Endodermal cell (in vitro differentiated cells): ENCODE data around the gene PFN3. TPM values are rescaled to one million over a fixed set of nuclear protein-coding genes. Genes with fewer than 3 reads are reported as not detected.
A peak's percentile ranks its signal among the peaks of the same experiment; 100 is the strongest.

Experiments used
- DNase-seq: peaks from one replicate; pipeline ENCODE4 v3.0.0-alpha.2; 2017
- H3K27ac ChIP-seq: 2 replicates; pipeline ENCODE4 v1.5.1; 2013; ENCODE audit warnings: mild to moderate bottlenecking, low read depth, low read length, moderate library complexity
- H3K27me3 ChIP-seq: 2 replicates; pipeline ENCODE4 v1.6.1; 2013; ENCODE audit warnings: mild to moderate bottlenecking, low read length, moderate library complexity; ENCODE audit not compliant: insufficient read depth, control insufficient read depth, poor library complexity, severe bottlenecking
- H3K36me3 ChIP-seq: 2 replicates; pipeline ENCODE4 v1.7.0; 2013; ENCODE audit warnings: mild to moderate bottlenecking, low read length, moderate library complexity; ENCODE audit not compliant: control insufficient read depth, insufficient read depth
- H3K4me1 ChIP-seq: one replicate; pipeline ENCODE4 v1.7.0; 2013; ENCODE audit warnings: low read length; ENCODE audit not compliant: control insufficient read depth, insufficient read depth
- H3K4me3 ChIP-seq: 2 replicates; pipeline ENCODE4 v1.5.1; 2013; ENCODE audit warnings: mild to moderate bottlenecking, low read length, moderate library complexity
- H3K9ac ChIP-seq: 2 replicates; pipeline ENCODE4 v1.6.1; 2013; ENCODE audit warnings: mild to moderate bottlenecking, low read length, moderate library complexity; ENCODE audit not compliant: poor library complexity, severe bottlenecking; ENCODE audit errors: extremely low read depth
- H3K9me3 ChIP-seq: 2 replicates; pipeline ENCODE4 v1.6.1; 2013; ENCODE audit warnings: mild to moderate bottlenecking, low read length, moderate library complexity; ENCODE audit not compliant: control insufficient read depth
- H3K27ac Mint-ChIP-seq: 2 replicates; pipeline ENCODE4 v1.8.0; 2020; ENCODE audit warnings: mixed read lengths
- H3K27me3 Mint-ChIP-seq: 2 replicates; pipeline ENCODE4 v1.8.0; 2021; ENCODE audit warnings: mild to moderate bottlenecking, mixed read lengths; ENCODE audit not compliant: insufficient read depth
- H3K36me3 Mint-ChIP-seq: 2 replicates; pipeline ENCODE4 v1.8.0; 2020; ENCODE audit warnings: low read depth, mixed read lengths
- H3K4me1 Mint-ChIP-seq: 2 replicates; pipeline ENCODE4 v1.8.0; 2020; ENCODE audit warnings: mixed read lengths
- H3K4me3 Mint-ChIP-seq: 2 replicates; pipeline ENCODE4 v1.8.0; 2020; ENCODE audit warnings: mild to moderate bottlenecking, moderate library complexity, mixed read lengths
- H3K9me3 Mint-ChIP-seq: 2 replicates; pipeline ENCODE4 v1.8.0; 2020; ENCODE audit warnings: mild to moderate bottlenecking, mixed read lengths
- WGBS, 2 experiments: methylation state at CpG; one replicate each; pipeline versions ENCODE4 v1.1.5 to v1.1.7; 2013; ENCODE audit warnings: missing lambda C conversion rate in 2 of 2, mixed read lengths in 1 of 2; ENCODE audit not compliant: insufficient coverage in 1 of 2, insufficient read length in 1 of 2; 5-methylcytosine and 5-hydroxymethylcytosine counted together
- total RNA-seq, 2 donors: library from RNA; stranded (reverse); fragmentation: NEBNext Ultra II Directional in 1 of 2; extraction: Animal tissue kit (Norgen Biotek cat#: 25700) in 1 of 2; gene quantifications; 2 replicates in 1 of 2; 3 replicates in 1 of 2; pipeline ENCODE4 v1.2.1, GENCODE V29; 2021
- TF ChIP-seq, protein P1 (sequence below): fragments of 200-600 bp; sonication (generic); conservative IDR thresholded peaks from 2 replicates; pipeline ENCODE4 v1.5.0; 2021; ENCODE audit warnings: antibody characterized with exemption, mild to moderate bottlenecking

Gene PFN3
- total RNA-seq, 2 donors from 2014 or later = not detected

DNA sequence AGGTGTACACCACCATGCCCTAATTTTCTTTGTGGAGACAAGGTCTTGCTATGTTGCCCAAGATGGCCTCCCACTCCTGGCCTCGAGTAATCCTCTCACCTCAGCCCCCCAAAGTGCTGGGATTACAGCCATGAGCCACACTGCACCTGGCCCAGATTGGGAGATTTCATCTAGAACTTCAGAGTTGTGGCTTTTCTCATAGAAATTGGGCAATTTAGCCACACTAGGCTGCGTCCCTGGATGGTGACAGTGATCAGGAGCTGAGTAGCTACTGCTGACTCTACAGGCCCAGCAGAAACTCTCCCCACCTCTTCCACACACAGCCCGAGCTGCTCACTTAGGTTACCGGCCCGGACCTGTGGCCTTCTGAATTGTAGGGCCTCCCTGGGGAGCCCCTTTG lies 7.7 kb downstream of the PFN3 start:
- H3K9ac ChIP-seq = no peak overlapping the region
- H3K9me3 Mint-ChIP-seq = no peaks in the 10 kb centered on the region
- no peaks in the 10 kb centered on the region for H3K9me3 ChIP-seq
- no peak overlapping the region for H3K27ac Mint-ChIP-seq
- WGBS, 2 experiments = 85 to 100% methylated on average over 3 to 5 of the region's 5 CpGs
- TF ChIP-seq, protein P1, sequence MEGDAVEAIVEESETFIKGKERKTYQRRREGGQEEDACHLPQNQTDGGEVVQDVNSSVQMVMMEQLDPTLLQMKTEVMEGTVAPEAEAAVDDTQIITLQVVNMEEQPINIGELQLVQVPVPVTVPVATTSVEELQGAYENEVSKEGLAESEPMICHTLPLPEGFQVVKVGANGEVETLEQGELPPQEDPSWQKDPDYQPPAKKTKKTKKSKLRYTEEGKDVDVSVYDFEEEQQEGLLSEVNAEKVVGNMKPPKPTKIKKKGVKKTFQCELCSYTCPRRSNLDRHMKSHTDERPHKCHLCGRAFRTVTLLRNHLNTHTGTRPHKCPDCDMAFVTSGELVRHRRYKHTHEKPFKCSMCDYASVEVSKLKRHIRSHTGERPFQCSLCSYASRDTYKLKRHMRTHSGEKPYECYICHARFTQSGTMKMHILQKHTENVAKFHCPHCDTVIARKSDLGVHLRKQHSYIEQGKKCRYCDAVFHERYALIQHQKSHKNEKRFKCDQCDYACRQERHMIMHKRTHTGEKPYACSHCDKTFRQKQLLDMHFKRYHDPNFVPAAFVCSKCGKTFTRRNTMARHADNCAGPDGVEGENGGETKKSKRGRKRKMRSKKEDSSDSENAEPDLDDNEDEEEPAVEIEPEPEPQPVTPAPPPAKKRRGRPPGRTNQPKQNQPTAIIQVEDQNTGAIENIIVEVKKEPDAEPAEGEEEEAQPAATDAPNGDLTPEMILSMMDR = no peak
- peaks cover 8% of the 10 kb centered on the region for H3K4me1 Mint-ChIP-seq
- H3K27me3 Mint-ChIP-seq = peaks cover 48% of the 10 kb centered on the region
- no peaks in the 10 kb centered on the region for H3K36me3 Mint-ChIP-seq
- H3K4me1 ChIP-seq = no peaks in the 10 kb centered on the region
- H3K27ac ChIP-seq = no peak overlapping the region
- no peak for DNase-seq
- H3K4me3 ChIP-seq = no peak overlapping the region
- H3K4me3 Mint-ChIP-seq = no peak overlapping the region
- no peaks in the 10 kb centered on the region for H3K36me3 ChIP-seq
- peaks cover 17% of the 10 kb centered on the region for H3K27me3 ChIP-seq

DNA sequence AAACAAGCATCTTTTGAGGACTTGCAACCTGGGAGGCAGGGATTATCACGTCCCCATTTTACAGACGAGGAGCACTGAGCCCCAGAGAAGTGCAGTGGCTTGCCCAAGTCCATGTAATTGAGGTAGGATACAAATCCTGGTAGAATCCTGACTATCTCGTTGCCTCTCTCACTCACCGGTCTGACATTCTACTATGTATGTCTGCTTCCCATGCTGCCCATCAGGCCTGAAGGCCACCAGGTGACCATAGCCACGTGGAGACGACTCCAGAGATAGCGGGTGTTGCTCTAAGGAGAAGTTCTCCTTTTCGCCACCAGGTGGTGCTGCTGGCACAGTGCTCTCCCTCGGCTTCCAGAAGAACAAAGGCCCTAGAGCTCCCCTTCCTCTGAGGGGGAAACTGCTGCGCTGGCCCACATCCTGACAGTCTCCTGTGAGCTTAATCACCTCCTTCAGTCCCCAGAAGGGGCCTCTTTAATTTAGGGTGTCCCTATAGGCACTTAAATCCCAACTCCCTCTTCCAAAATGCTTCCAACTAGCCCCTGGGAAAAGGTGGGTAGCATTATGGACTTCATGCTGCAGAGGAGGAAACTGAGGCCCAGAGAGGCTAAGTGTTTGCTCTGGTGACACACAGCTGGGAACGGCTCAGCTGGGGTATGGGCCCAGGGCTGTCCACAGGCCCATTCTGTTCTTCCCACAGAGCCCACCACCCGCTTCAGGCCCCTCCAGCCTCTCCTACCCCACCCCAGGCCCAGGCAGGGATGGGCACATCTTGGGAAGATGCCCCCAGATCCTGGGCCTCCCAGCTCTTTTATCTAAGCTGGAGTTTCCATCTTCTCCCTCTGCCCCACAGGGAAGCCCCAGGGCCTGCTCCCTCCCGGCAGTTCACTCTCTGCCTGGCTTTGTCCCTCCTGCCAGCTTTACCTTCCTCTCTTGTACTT lies 9.8 kb downstream of the PFN3 start:
- peak; percentile 96 for DNase-seq
- Mint-ChIP-seq H3K4me1 (peaks cover 8% of the 10 kb centered on the region), H3K4me3 (no peak overlapping the region), H3K27ac (no peak overlapping the region), H3K36me3 (no peaks in the 10 kb centered on the region), H3K9me3 (no peaks in the 10 kb centered on the region), H3K27me3 (peaks cover 44% of the 10 kb centered on the region)
- 41 to 46% methylated on average over 11 to 13 of the region's 13 CpGs for WGBS, 2 experiments
- Histone ChIP-seq H3K4me3 (no peak overlapping the region), H3K4me1 (no peaks in the 10 kb centered on the region), H3K36me3 (no peaks in the 10 kb centered on the region), H3K9me3 (no peaks in the 10 kb centered on the region), H3K27me3 (peaks cover 17% of the 10 kb centered on the region), H3K9ac (no peak overlapping the region), H3K27ac (no peak overlapping the region)
- TF ChIP-seq, protein P1 = peak; percentile 99

- Mint-ChIP-seq H3K4me3 (no peak overlapping the region), H3K27me3 (peaks cover 48% of the 10 kb centered on the region), H3K4me1 (peaks cover 8% of the 10 kb centered on the region), H3K9me3 (no peaks in the 10 kb centered on the region), H3K27ac (no peak overlapping the region), H3K36me3 (no peaks in the 10 kb centered on the region)
- no peaks in the 10 kb centered on the region for H3K36me3 ChIP-seq
- TF ChIP-seq, protein P1 = no peak
- H3K9ac ChIP-seq = no peak overlapping the region
- no peak overlapping the region for H3K27ac ChIP-seq
- H3K4me1 ChIP-seq = no peaks in the 10 kb centered on the region
- peaks cover 17% of the 10 kb centered on the region for H3K27me3 ChIP-seq
- no peak for DNase-seq
- no peak overlapping the region for H3K4me3 ChIP-seq
- 67 to 73% methylated on average over 18 to 21 of the region's 21 CpGs for WGBS, 2 experiments
- no peaks in the 10 kb centered on the region for H3K9me3 ChIP-seq
Measured at GRCh38 chr5:177389241-177390169, 11.0 kb downstream of the PFN3 start.
